Epithelial cell of esophagus (primary cell): ENCODE measurements around the gene CYCS.
A peak's percentile ranks its signal among the peaks of the same experiment; 100 is the strongest.
"Not testable (repeated sequence)": the region's sequence is repeated elsewhere in the genome, so short reads cannot be mapped to it uniquely, and the experiment has no call there.

ENCODE experiments used
- DNase-seq: peaks from one replicate; pipeline ENCODE4 v3.0.0; 2010; ENCODE audit warnings: low read depth
- H3K4me3 ChIP-seq: 2 replicates; pipeline ENCODE4 v1.5.1; 2011; ENCODE audit warnings: mild to moderate bottlenecking, low read length, control low read depth
- CTCF ChIP-seq: IDR thresholded peaks from 2 replicates; pipeline ENCODE4 v1.5.1; 2011; ENCODE audit warnings: low read depth, mild to moderate bottlenecking, low read length, control low read depth, inconsistent platforms; ENCODE audit not compliant: insufficient read depth; ENCODE audit errors: missing control alignments

The CYCS gene

DNA sequence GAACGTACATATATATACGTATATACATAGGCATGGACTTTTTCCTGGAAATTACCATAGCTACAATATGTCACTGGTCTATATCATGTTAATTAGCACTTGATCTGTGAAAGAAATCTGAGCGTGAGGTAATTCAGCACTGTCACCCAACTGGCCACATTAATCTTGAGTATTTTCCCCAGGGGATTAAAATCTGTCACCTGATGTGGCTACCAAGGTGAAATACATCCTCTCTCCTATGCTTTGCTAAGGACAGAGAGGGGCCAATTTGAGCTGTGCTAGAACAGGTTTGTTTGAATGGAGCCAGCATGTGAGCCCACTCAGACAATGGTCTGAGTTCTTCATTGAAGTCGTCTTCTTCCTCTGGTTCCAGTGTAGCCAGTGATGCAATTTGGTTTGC lies 33.3 kb downstream of the CYCS start:
- no peak for DNase-seq

DNA sequence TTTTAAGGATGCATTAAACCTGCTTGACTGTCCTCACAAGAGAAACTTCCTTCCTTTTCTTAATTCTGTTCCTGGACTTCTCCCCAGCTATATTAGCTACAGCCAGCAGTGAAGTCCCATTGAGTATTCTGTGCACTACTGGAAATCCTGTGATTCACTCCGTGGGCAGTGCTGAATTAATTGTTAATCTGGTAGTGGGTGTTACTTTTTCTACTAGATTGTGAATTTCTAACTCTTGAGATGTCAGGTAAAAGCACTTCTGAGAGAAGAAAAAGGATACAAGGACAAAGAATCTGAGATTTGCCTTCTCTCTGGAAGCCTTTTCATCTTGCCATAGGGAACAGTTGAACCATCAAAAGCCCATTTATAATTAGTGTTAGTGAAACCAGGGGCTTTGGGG lies 33.9 kb downstream of the CYCS start:
- no peak for DNase-seq
- TF ChIP-seq CTCF, result no peak
- no peak overlapping the region for H3K4me3 ChIP-seq

More for the DNA sequence above, 33.3 kb downstream of the CYCS start:
- no peak overlapping the region for H3K4me3 ChIP-seq
- TF ChIP-seq CTCF, result no peak

DNA sequence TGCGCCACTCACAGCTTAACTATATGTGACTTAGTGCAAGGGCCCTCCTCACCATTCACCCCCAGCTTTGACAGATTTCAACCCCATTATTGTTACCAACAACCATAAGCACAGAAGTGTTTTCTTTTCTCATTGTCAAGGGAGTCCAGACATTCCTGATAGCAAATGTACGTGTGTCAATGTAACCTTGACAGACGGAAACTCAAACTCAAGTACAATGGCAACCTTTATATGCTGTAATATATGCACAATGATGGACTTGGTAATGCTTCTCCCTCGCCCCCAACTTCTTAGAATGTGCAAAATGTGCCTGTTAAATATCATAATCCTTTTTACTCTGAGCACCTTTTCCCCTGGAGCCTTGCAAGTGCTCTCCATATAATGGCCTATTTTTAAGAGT lies 34.7 kb downstream of the CYCS start:
- H3K4me3 ChIP-seq, result no peak overlapping the region
- no peak for DNase-seq
- TF ChIP-seq CTCF, result no peak

- no peak overlapping the region for H3K4me3 ChIP-seq
- DNase-seq, result peak; percentile 21
- no peak for TF ChIP-seq CTCF
Observed at GRCh38 chr7:25087855-25088254, 37.2 kb downstream of the CYCS start.

DNA sequence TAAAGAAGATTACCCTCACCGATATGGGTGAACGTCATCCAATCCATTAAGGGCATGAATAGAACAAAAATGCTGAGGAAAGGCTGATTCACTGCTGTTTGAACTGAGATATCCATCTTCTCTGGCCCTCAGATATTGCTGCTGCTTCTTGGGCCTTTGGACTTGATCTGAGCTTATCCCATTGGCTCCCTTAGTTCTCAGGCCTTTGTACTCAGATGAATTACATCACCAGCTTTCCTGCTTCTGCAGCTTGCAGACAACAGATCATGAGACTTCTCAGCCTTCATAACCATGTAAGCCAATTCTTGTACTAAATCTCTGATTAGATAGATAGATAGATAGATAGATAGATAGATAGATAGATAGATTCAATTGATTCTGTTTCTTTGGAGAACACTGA lies 40.2 kb downstream of the CYCS start:
- no peak overlapping the region for H3K4me3 ChIP-seq
- no peak for DNase-seq
- TF ChIP-seq CTCF, result no peak

- peak; percentile 20 for DNase-seq
- no peak overlapping the region for H3K4me3 ChIP-seq
- no peak for TF ChIP-seq CTCF
Observed at GRCh38 chr7:25083201-25083600, 41.9 kb downstream of the CYCS start.

DNA sequence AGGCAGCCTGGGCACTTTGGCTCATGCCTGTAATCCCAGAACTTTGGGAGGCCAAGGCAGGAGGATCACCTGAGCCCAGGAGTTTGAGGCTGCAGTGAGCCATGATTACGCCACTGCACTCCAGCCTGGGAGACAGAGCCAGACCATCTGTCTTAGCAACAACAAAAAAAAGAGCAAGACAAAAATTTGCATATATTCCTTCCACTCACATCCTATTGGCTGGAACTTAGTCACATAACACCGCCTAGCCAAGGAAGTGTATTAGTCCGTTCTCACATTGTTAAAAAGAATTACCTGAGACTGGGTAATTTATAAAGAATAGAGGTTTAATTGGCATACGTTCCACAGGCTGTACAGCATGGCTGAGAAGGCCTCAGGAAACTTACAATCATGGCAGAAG lies 43.0 kb downstream of the CYCS start:
- not testable (repeated sequence) for H3K4me3 ChIP-seq, DNase-seq

DNA sequence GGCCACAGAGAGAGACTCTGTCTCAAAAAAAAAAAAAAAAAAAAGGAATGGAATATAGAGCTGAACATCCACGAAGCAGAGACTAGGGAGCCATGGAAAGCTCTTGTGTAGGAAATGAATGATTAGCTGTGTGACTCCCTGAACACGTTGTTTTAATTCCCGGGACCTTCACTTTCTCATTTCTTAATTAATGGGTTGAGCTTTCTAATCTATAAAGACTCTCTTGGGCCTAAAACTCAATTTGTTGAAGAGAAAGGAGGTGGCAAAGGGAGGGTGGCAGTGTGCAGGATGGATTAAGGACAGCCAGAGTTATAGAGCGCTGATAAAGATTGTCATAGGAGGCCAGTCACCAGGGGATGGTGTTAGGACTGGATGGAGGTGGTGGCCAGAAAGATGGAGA lies 48.0 kb downstream of the CYCS start:
- no peak for TF ChIP-seq CTCF
- no peak for DNase-seq
- no peak overlapping the region for H3K4me3 ChIP-seq
